ENCODE results near the gene WWOX.

WWOX gene

GRCh38 chr16:78882150-78882549, 782.7 kb downstream of the WWOX start:
- no peak for TF ChIP-seq CTCF (conservative IDR thresholded peaks at IDR 0.05; ENCODE audit: low read depth, low read length)
- Histone ChIP-seq H3K4me2 (no peak overlapping the region), H3K4me3 (IDR thresholded peaks at IDR 0.05; ENCODE audit: insufficient read depth, low read depth, low read length) (no peak overlapping the region), H3K4me1 (ENCODE audit: low read depth, poor library complexity, severe bottlenecking) (no peaks in the 10 kb centered on the region), H3K27me3 (ENCODE audit: insufficient read depth, low read depth) (no peaks in the 10 kb centered on the region), H3K79me2 (ENCODE audit: insufficient read depth, low read depth) (no peaks in the 10 kb centered on the region), H3K36me3 (ENCODE audit: insufficient read depth) (no peaks in the 10 kb centered on the region), H3K27ac (no peak overlapping the region), H2AFZ (ENCODE audit: low read depth) (no peak overlapping the region), H4K20me1 (ENCODE audit: insufficient read depth) (no peaks in the 10 kb centered on the region), H3K9ac (no peak overlapping the region)

GRCh38 chr16:78882751-78883150, 783.3 kb downstream of the WWOX start:
- Histone ChIP-seq H3K4me2 (no peak overlapping the region), H3K27me3 (ENCODE audit: insufficient read depth, low read depth) (no peaks in the 10 kb centered on the region), H3K27ac (no peak overlapping the region), H2AFZ (ENCODE audit: low read depth) (no peak overlapping the region), H3K4me1 (ENCODE audit: low read depth, poor library complexity, severe bottlenecking) (no peaks in the 10 kb centered on the region), H3K79me2 (ENCODE audit: insufficient read depth, low read depth) (no peaks in the 10 kb centered on the region), H3K4me3 (IDR thresholded peaks at IDR 0.05; ENCODE audit: insufficient read depth, low read depth, low read length) (no peak overlapping the region), H3K9ac (no peak overlapping the region), H4K20me1 (ENCODE audit: insufficient read depth) (no peaks in the 10 kb centered on the region), H3K36me3 (ENCODE audit: insufficient read depth) (no peaks in the 10 kb centered on the region)
- no peak for TF ChIP-seq CTCF (conservative IDR thresholded peaks at IDR 0.05; ENCODE audit: low read depth, low read length)

DNA sequence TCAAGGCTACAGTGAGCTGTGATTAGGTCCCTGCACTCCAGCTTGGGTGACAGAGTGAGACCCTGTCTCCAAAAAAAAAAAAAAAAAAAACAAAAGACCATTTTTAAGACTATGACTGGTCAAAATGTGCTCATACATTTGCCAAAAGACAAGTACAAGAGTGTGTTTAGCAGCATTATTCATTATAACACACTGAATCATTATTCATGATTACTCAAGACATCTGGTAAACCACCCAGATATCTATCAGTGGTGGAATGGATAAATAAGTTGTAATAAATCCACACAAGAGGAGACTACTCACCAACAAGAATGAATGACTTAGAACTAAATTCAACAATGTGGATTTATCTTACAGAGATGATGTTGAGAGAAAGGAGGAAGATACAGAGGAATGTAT, 784.8 kb downstream of the WWOX start:
- no peak overlapping the region for H3K9ac ChIP-seq
- H3K4me1 ChIP-seq (ENCODE audit: low read depth, poor library complexity, severe bottlenecking): no peaks in the 10 kb centered on the region
- no peaks in the 10 kb centered on the region for H4K20me1 ChIP-seq (ENCODE audit: insufficient read depth)
- H2AFZ ChIP-seq (ENCODE audit: low read depth): no peak overlapping the region
- no peaks in the 10 kb centered on the region for H3K27me3 ChIP-seq (ENCODE audit: insufficient read depth, low read depth)
- no peaks in the 10 kb centered on the region for H3K36me3 ChIP-seq (ENCODE audit: insufficient read depth)
- no peak overlapping the region for H3K27ac ChIP-seq
- H3K4me2 ChIP-seq: no peak overlapping the region
- no peaks in the 10 kb centered on the region for H3K79me2 ChIP-seq (ENCODE audit: insufficient read depth, low read depth)
- no peak for TF ChIP-seq CTCF (conservative IDR thresholded peaks at IDR 0.05; ENCODE audit: low read depth, low read length)
- no peak overlapping the region for H3K4me3 ChIP-seq (IDR thresholded peaks at IDR 0.05; ENCODE audit: insufficient read depth, low read depth, low read length)

DNA sequence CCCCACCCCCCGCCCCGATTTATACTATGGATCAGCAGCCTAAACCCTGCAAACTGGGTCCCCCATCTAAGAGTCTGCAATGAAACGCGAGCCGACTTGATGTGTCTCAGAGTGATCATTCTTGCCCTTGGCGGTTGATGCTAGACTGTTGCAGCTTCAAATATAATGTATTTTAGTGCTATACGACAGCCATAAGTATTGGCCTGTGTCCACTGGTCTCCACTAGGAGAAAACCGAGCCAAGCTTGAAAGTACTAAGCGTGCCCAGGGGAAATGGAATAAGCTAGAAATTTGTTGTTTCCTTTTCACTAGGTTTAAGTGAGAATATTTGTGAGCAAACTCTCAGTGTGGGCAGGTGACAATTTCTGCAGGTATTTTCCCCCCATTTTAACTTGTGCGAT, 789.9 kb downstream of the WWOX start:
- Histone ChIP-seq H3K36me3 (ENCODE audit: insufficient read depth) (no peaks in the 10 kb centered on the region), H4K20me1 (ENCODE audit: insufficient read depth) (no peaks in the 10 kb centered on the region), H3K27me3 (ENCODE audit: insufficient read depth, low read depth) (no peaks in the 10 kb centered on the region), H3K4me3 (IDR thresholded peaks at IDR 0.05; ENCODE audit: insufficient read depth, low read depth, low read length) (no peak overlapping the region), H3K79me2 (ENCODE audit: insufficient read depth, low read depth) (no peaks in the 10 kb centered on the region), H2AFZ (ENCODE audit: low read depth) (no peak overlapping the region), H3K4me2 (no peak overlapping the region), H3K9ac (no peak overlapping the region), H3K4me1 (ENCODE audit: low read depth, poor library complexity, severe bottlenecking) (no peaks in the 10 kb centered on the region), H3K27ac (no peak overlapping the region)
- TF ChIP-seq CTCF (conservative IDR thresholded peaks at IDR 0.05; ENCODE audit: low read depth, low read length): no peak

All from KMS-11 (cell line).